Fibroblast of upper back skin (primary cell): ENCODE data around the gene PCBP3.
"Not testable (repeated sequence)": the region's sequence is repeated elsewhere in the genome, so short reads cannot be mapped to it uniquely, and the experiment has no call there.

Experiments
- DNase-seq: peaks from one replicate; pipeline ENCODE4 v3.0.0-alpha.2; 2013

PCBP3 gene

GRCh38 chr21:45636459-45636858 is 7.1 kb upstream of the PCBP3 start:
- DNase-seq = no peak

- no peak for DNase-seq
These were observed 6.4 kb upstream of the PCBP3 start for GRCh38 chr21:45636951-45637646.

- DNase-seq = no peak
These were observed 5.6 kb upstream of the PCBP3 start for GRCh38 chr21:45637883-45638282.

- no peak for DNase-seq
These were observed 4.8 kb upstream of the PCBP3 start for GRCh38 chr21:45638707-45639106.

- DNase-seq = peak; percentile 10
These were observed 4.1 kb upstream of the PCBP3 start for GRCh38 chr21:45639206-45640000.

- DNase-seq = no peak
These were observed 3.3 kb upstream of the PCBP3 start for GRCh38 chr21:45640001-45640887.

- peak; percentile 44 for DNase-seq
These were observed 2.5 kb upstream of the PCBP3 start for GRCh38 chr21:45640888-45641479.

GRCh38 chr21:45641480-45642035 is 2.0 kb upstream of the PCBP3 start:
- DNase-seq = no peak

- no peak for DNase-seq
These were observed 1.3 kb upstream of the PCBP3 start for GRCh38 chr21:45642122-45642813.

- DNase-seq = no peak
These were observed 749 bp downstream of the PCBP3 start for GRCh38 chr21:45644041-45644906.

- DNase-seq = no peak
These were observed 8.4 kb downstream of the PCBP3 start for GRCh38 chr21:45651921-45652320.

- peak; percentile 66 for DNase-seq
These were observed 11.6 kb downstream of the PCBP3 start for GRCh38 chr21:45655124-45655523.

- not testable (repeated sequence) for DNase-seq
These were observed 12.6 kb downstream of the PCBP3 start for GRCh38 chr21:45656114-45656513.

GRCh38 chr21:45661913-45662622 is 18.5 kb downstream of the PCBP3 start:
- not testable (repeated sequence) for DNase-seq

- DNase-seq = not testable (repeated sequence)
These were observed 19.2 kb downstream of the PCBP3 start for GRCh38 chr21:45662623-45663245.

GRCh38 chr21:45669382-45669781 is 25.9 kb downstream of the PCBP3 start:
- no peak for DNase-seq

- DNase-seq = no peak
These were observed 27.2 kb downstream of the PCBP3 start for GRCh38 chr21:45670731-45671130.

GRCh38 chr21:45678790-45679189 is 35.3 kb downstream of the PCBP3 start:
- DNase-seq = not testable (repeated sequence)

GRCh38 chr21:45680215-45680614 is 36.7 kb downstream of the PCBP3 start:
- no peak for DNase-seq

GRCh38 chr21:45695086-45695485 is 51.6 kb downstream of the PCBP3 start:
- DNase-seq = no peak
